ENCODE data around the gene UBXN10. TPM values are rescaled to one million over a fixed set of nuclear protein-coding genes. Genes with fewer than 3 reads are reported as not detected.

Gene UBXN10
- polyA plus RNA-seq, 3 donors: 0.16 to 0.82 (median 0.30) TPM

- no peak for DNase-seq
- Histone ChIP-seq H3K9ac (ENCODE audit: insufficient read depth, low read length, poor library complexity, severe bottlenecking) (no peak overlapping the region), H4K20me1 (ENCODE audit: insufficient read depth, low read length) (no peaks in the 10 kb centered on the region), H3K4me3 (replicated peaks in 1 of 3; ENCODE audit: low read depth in 2 of 3, low read length in 3 of 3) (no peak overlapping the region), H3K4me1 (ENCODE audit: control insufficient read depth in 1 of 2, insufficient read depth in 2 of 2, low read length in 2 of 2) (no peaks in the 10 kb centered on the region), H2AFZ (ENCODE audit: insufficient read depth, low read depth, low read length, poor library complexity, severe bottlenecking) (no peak overlapping the region), H3K9me3 (replicated peaks in 1 of 2; ENCODE audit: control insufficient read depth in 1 of 2, insufficient read depth in 1 of 2, low read length in 2 of 2) (no peaks in the 10 kb centered on the region), H3K27ac (ENCODE audit: low read depth in 1 of 2, low read length in 2 of 2) (no peak overlapping the region), H3K79me2 (ENCODE audit: insufficient read depth, low read length) (no peaks in the 10 kb centered on the region), H3K36me3 (replicated peaks in 1 of 2; ENCODE audit: control insufficient read depth in 1 of 2, insufficient read depth in 2 of 2, low read length in 2 of 2) (no peaks in the 10 kb centered on the region), H3K27me3 (ENCODE audit: control insufficient read depth in 2 of 2, insufficient read depth in 2 of 2, low read length in 2 of 2) (no peaks in the 10 kb centered on the region), H3K4me2 (replicated peaks; ENCODE audit: extremely low read depth, low read length, poor library complexity, severe bottlenecking) (no peak overlapping the region)
- Mint-ChIP-seq H3K9me3 (peaks cover 0 to 2% (median 0%) of the 10 kb centered on the region in 7 donors), H3K4me3 (no peak overlapping the region), H3K27me3 (ENCODE audit: low read depth in 3 of 3) (peaks cover 19 to 38% (median 29%) of the 10 kb centered on the region in 3 donors), H3K27ac (no peak overlapping the region), H3K36me3 (no peaks in the 10 kb centered on the region), H3K4me1 (no peaks in the 10 kb centered on the region)
- TF ChIP-seq CTCF (IDR thresholded peaks at IDR 0.05): no peak
- WGBS (ENCODE audit: insufficient coverage): 50% methylated on average over 2 of the region's 2 CpGs
- intact Hi-C loops (cut with micrococcal nuclease): no loop called here
Observed at GRCh38 chr1:20200966-20201365, 15.1 kb downstream of the UBXN10 start.

GRCh38 chr1:20202166-20202565 is 16.3 kb downstream of the UBXN10 start:
- Histone ChIP-seq H3K36me3 (replicated peaks in 1 of 2; ENCODE audit: control insufficient read depth in 1 of 2, insufficient read depth in 2 of 2, low read length in 2 of 2) (no peaks in the 10 kb centered on the region), H3K27ac (ENCODE audit: low read depth in 1 of 2, low read length in 2 of 2) (no peak overlapping the region), H3K4me3 (replicated peaks in 1 of 3; ENCODE audit: low read depth in 2 of 3, low read length in 3 of 3) (no peak overlapping the region), H3K9me3 (replicated peaks in 1 of 2; ENCODE audit: control insufficient read depth in 1 of 2, insufficient read depth in 1 of 2, low read length in 2 of 2) (no peaks in the 10 kb centered on the region), H3K4me2 (replicated peaks; ENCODE audit: extremely low read depth, low read length, poor library complexity, severe bottlenecking) (no peak overlapping the region), H2AFZ (ENCODE audit: insufficient read depth, low read depth, low read length, poor library complexity, severe bottlenecking) (no peak overlapping the region), H3K4me1 (ENCODE audit: control insufficient read depth in 1 of 2, insufficient read depth in 2 of 2, low read length in 2 of 2) (no peaks in the 10 kb centered on the region), H3K9ac (ENCODE audit: insufficient read depth, low read length, poor library complexity, severe bottlenecking) (no peak overlapping the region), H4K20me1 (ENCODE audit: insufficient read depth, low read length) (no peaks in the 10 kb centered on the region), H3K27me3 (ENCODE audit: control insufficient read depth in 2 of 2, insufficient read depth in 2 of 2, low read length in 2 of 2) (no peaks in the 10 kb centered on the region), H3K79me2 (ENCODE audit: insufficient read depth, low read length) (no peaks in the 10 kb centered on the region)
- Mint-ChIP-seq H3K9me3 (peaks cover 0 to 2% (median 0%) of the 10 kb centered on the region in 7 donors), H3K27ac (no peak overlapping the region), H3K4me3 (no peak overlapping the region), H3K36me3 (no peaks in the 10 kb centered on the region), H3K4me1 (no peaks in the 10 kb centered on the region), H3K27me3 (ENCODE audit: low read depth in 3 of 3) (peaks cover 20 to 34% (median 21%) of the 10 kb centered on the region in 3 donors)
- TF ChIP-seq CTCF (IDR thresholded peaks at IDR 0.05): no peak
- 96% methylated on average over 2 of the region's 5 CpGs for WGBS (ENCODE audit: insufficient coverage)
- no peak for DNase-seq
- intact Hi-C loops (cut with micrococcal nuclease): no loop called here

Measured in CD14-positive monocyte (primary cell).